ENCODE results near the gene MIGA1.

Gene MIGA1

GRCh38 chr1:77926561-77927357 lies 147.3 kb downstream of the MIGA1 start:
- no peak for DNase-seq

GRCh38 chr1:77927414-77927813 lies 148.0 kb downstream of the MIGA1 start:
- DNase-seq = no peak
